Measurements from ENCODE around the gene GPATCH3. TPM values are rescaled to one million over a fixed set of nuclear protein-coding genes. Genes with fewer than 3 reads are reported as not detected.
"Not testable (repeated sequence)": the region's sequence is repeated elsewhere in the genome, so short reads cannot be mapped to it uniquely, and the experiment has no call there.

GPATCH3 gene
- polyA plus RNA-seq, 1 donor (not counting 4 experiments of a cell fraction or from before 2014, with no cell fraction given): 5.7 TPM

DNA sequence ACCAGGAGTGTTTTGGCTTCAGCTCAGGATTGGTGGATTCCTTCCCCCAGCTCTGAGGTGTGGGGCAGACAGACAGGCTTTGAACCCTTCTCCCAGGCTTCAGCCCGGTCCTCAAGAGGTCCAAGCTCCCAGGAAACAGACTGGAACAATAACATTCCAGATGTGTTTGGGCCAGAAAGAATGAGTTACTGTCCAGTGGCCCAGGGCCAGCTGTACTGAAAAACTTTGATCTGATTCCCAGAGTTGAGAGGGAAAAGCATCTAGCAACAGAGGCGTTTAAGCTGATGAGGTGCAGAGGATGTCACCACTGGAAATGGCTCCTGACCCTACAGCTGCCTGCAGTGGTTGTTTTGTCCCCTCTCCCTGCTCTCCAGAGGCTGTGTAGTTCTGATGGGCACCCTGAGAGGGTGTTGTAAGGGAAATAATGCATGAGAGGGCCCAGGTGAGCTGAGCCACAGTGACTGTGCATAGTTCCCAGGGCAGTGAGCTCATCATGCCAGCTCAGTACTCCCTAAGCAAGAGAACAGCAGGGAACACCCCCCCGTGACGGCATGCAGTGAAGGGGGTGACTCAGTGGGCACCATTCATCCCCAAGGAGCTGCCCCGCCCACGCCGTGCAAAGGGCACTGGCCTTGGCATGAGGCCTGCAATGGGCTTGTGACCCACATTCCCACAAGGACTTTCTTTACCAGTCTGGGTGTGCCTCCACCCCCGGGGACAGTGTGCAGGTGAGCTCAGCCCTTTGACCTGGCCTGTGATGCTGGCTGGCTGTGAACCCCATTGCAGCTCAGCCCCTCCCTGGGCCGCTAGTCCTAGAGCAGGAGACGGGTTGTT is 51.1 kb downstream of the GPATCH3 start:
- Histone ChIP-seq H3K36me3 (ENCODE audit: control insufficient read depth in 2 of 2, extremely low read depth in 1 of 2, insufficient read depth in 2 of 2, low read length in 2 of 2) (peaks cover 9 to 37% of the 10 kb centered on the region in 2 experiments), H3K27me3 (ENCODE audit: control insufficient read depth, extremely low read depth, insufficient read depth, low read length) (no peaks in the 10 kb centered on the region), H3K9me3 (ENCODE audit: control insufficient read depth, low read depth, low read length) (no peaks in the 10 kb centered on the region), H4K20me1 (ENCODE audit: control insufficient read depth, extremely low read depth, insufficient read depth, low read length) (no peaks in the 10 kb centered on the region), H2AFZ (ENCODE audit: control insufficient read depth, low read length) (no peak overlapping the region), H3K4me2 (ENCODE audit: control insufficient read depth, extremely low read depth, insufficient read depth, low read depth, low read length) (peak overlapping the region; percentile 72), H3K27ac (ENCODE audit: control insufficient read depth, insufficient read depth, low read length) (peak overlapping the region; percentile 100), H3K4me3 (ENCODE audit: control insufficient read depth in 2 of 3, extremely low read depth in 1 of 3, insufficient read depth in 2 of 3, low read depth in 1 of 3, low read length in 3 of 3) (peak overlapping the region in 1 of 3 experiments; percentile 44), H3K79me2 (ENCODE audit: control insufficient read depth, insufficient read depth, low read length) (peaks cover 2% of the 10 kb centered on the region), H3K9me1 (ENCODE audit: control insufficient read depth, extremely low read depth, insufficient read depth, low read length) (peaks cover 4% of the 10 kb centered on the region), H3K4me1 (ENCODE audit: control insufficient read depth, extremely low read depth, insufficient read depth, low read length) (peaks cover 57% of the 10 kb centered on the region), H3K9ac (ENCODE audit: control insufficient read depth, extremely low read depth, insufficient read depth, low read length) (peak overlapping the region; percentile 94)
- no peak for DNase-seq (ENCODE audit: low read depth, low spot score)
- FAIRE-seq: peak; percentile 97
- TF ChIP-seq, protein P1, sequence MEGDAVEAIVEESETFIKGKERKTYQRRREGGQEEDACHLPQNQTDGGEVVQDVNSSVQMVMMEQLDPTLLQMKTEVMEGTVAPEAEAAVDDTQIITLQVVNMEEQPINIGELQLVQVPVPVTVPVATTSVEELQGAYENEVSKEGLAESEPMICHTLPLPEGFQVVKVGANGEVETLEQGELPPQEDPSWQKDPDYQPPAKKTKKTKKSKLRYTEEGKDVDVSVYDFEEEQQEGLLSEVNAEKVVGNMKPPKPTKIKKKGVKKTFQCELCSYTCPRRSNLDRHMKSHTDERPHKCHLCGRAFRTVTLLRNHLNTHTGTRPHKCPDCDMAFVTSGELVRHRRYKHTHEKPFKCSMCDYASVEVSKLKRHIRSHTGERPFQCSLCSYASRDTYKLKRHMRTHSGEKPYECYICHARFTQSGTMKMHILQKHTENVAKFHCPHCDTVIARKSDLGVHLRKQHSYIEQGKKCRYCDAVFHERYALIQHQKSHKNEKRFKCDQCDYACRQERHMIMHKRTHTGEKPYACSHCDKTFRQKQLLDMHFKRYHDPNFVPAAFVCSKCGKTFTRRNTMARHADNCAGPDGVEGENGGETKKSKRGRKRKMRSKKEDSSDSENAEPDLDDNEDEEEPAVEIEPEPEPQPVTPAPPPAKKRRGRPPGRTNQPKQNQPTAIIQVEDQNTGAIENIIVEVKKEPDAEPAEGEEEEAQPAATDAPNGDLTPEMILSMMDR (optimal IDR thresholded peaks at IDR 0.05 in 1 of 3, IDR thresholded peaks at IDR 0.05 in 1 of 3, conservative IDR thresholded peaks at IDR 0.05 in 1 of 3; ENCODE audit: extremely low read depth in 1 of 3, insufficient read depth in 2 of 3, low read length in 3 of 3): peak in 2 of 3 experiments; percentile 13 to 35
- no peak for TF ChIP-seq EZH2 (IDR thresholded peaks at IDR 0.05; ENCODE audit: low read length)
- dilution Hi-C loops (cut with MboI; ENCODE audit: extremely low pct_ligation_motif_present, low sequenced_read_pairs): no loop called here

DNA sequence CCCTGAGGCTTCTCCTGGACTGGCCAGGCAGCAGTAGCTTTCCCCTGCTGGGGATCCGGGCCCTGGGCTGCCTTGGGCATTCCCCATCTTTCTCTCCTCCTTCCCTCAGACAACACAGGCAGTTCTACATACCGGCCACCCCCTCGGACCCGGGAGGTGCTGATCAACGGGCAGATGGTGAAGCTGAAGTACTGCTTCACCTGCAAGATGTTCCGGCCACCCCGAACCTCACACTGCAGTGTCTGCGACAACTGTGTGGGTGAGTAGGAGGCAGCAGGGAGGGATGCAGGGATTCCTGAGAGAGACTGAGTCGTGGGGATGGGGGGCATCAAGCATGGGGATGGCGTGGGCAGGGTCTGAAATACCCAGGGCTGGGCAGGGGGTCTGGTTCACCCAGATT is 51.8 kb downstream of the GPATCH3 start:
- Histone ChIP-seq H3K9ac (ENCODE audit: control insufficient read depth, extremely low read depth, insufficient read depth, low read length) (peak overlapping the region; percentile 94), H3K36me3 (ENCODE audit: control insufficient read depth in 2 of 2, extremely low read depth in 1 of 2, insufficient read depth in 2 of 2, low read length in 2 of 2) (peaks cover 9 to 32% of the 10 kb centered on the region in 2 experiments), H3K4me3 (ENCODE audit: control insufficient read depth in 2 of 3, extremely low read depth in 1 of 3, insufficient read depth in 2 of 3, low read depth in 1 of 3, low read length in 3 of 3) (peak overlapping the region in 1 of 3 experiments; percentile 44), H4K20me1 (ENCODE audit: control insufficient read depth, extremely low read depth, insufficient read depth, low read length) (no peaks in the 10 kb centered on the region), H2AFZ (ENCODE audit: control insufficient read depth, low read length) (no peak overlapping the region), H3K27ac (ENCODE audit: control insufficient read depth, insufficient read depth, low read length) (peak overlapping the region; percentile 100), H3K79me2 (ENCODE audit: control insufficient read depth, insufficient read depth, low read length) (peaks cover 2% of the 10 kb centered on the region), H3K9me1 (ENCODE audit: control insufficient read depth, extremely low read depth, insufficient read depth, low read length) (peaks cover 4% of the 10 kb centered on the region), H3K27me3 (ENCODE audit: control insufficient read depth, extremely low read depth, insufficient read depth, low read length) (no peaks in the 10 kb centered on the region), H3K4me2 (ENCODE audit: control insufficient read depth, extremely low read depth, insufficient read depth, low read depth, low read length) (peak overlapping the region; percentile 72), H3K4me1 (ENCODE audit: control insufficient read depth, extremely low read depth, insufficient read depth, low read length) (peaks cover 50% of the 10 kb centered on the region), H3K9me3 (ENCODE audit: control insufficient read depth, low read depth, low read length) (no peaks in the 10 kb centered on the region)
- dilution Hi-C loops (cut with MboI; ENCODE audit: extremely low pct_ligation_motif_present, low sequenced_read_pairs): no loop called here
- no peak for TF ChIP-seq EZH2 (IDR thresholded peaks at IDR 0.05; ENCODE audit: low read length)
- TF ChIP-seq, protein P1 (optimal IDR thresholded peaks at IDR 0.05 in 1 of 3, IDR thresholded peaks at IDR 0.05 in 1 of 3, conservative IDR thresholded peaks at IDR 0.05 in 1 of 3; ENCODE audit: extremely low read depth in 1 of 3, insufficient read depth in 2 of 3, low read length in 3 of 3): no peak
- DNase-seq (ENCODE audit: low read depth, low spot score) (no peak), FAIRE-seq (no peak)

DNA sequence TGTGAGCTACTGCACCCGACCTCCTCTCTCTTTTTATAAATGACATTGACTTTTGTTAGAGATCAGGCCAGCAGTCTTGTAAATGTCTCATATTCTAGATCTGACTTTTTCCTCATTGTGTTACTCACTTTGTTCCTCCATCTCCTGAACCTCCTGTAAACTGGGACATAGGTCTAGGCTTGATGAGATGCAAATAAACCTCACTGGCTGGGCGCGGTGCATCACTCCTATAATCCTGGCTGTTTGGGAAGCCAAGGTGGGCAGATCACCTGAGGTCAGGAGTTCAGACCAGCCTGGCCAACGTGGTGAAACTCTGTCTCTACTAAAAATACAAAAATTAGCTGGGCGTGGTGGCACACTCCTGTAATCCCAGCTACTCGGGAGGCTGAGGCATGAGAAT is 52.4 kb downstream of the GPATCH3 start:
- peaks cover 10 to 33% of the 10 kb centered on the region in 2 experiments for H3K36me3 ChIP-seq (ENCODE audit: control insufficient read depth in 2 of 2, extremely low read depth in 1 of 2, insufficient read depth in 2 of 2, low read length in 2 of 2)

More for the DNA sequence above, 52.4 kb downstream of the GPATCH3 start:
- peaks cover 44% of the 10 kb centered on the region for H3K4me1 ChIP-seq (ENCODE audit: control insufficient read depth, extremely low read depth, insufficient read depth, low read length)
- H2AFZ ChIP-seq (ENCODE audit: control insufficient read depth, low read length); H4K20me1 ChIP-seq (ENCODE audit: control insufficient read depth, extremely low read depth, insufficient read depth, low read length); FAIRE-seq; H3K9me3 ChIP-seq (ENCODE audit: control insufficient read depth, low read depth, low read length); DNase-seq (ENCODE audit: low read depth, low spot score); H3K4me3 ChIP-seq (ENCODE audit: control insufficient read depth in 2 of 3, extremely low read depth in 1 of 3, insufficient read depth in 2 of 3, low read depth in 1 of 3, low read length in 3 of 3); dilution Hi-C loops (cut with MboI; ENCODE audit: extremely low pct_ligation_motif_present, low sequenced_read_pairs); H3K4me2 ChIP-seq (ENCODE audit: control insufficient read depth, extremely low read depth, insufficient read depth, low read depth, low read length); H3K9me1 ChIP-seq (ENCODE audit: control insufficient read depth, extremely low read depth, insufficient read depth, low read length); H3K79me2 ChIP-seq (ENCODE audit: control insufficient read depth, insufficient read depth, low read length); H3K27me3 ChIP-seq (ENCODE audit: control insufficient read depth, extremely low read depth, insufficient read depth, low read length): not testable (repeated sequence)
- H3K27ac ChIP-seq (ENCODE audit: control insufficient read depth, insufficient read depth, low read length): peak overlapping the region; percentile 100
- peak overlapping the region; percentile 22 for H3K9ac ChIP-seq (ENCODE audit: control insufficient read depth, extremely low read depth, insufficient read depth, low read length)

All from keratinocyte (primary cell).